Nephron progenitor cell (in vitro differentiated cells): ENCODE results near the gene TIPIN.
"Not testable (repeated sequence)": the region's sequence is repeated elsewhere in the genome, so short reads cannot be mapped to it uniquely, and the experiment has no call there.

Experiments
- DNase-seq: peaks from one replicate; pipeline ENCODE4 v3.0.0; 2021
- H3K27ac Mint-ChIP-seq: 2 replicates; pipeline ENCODE4 v1.8.0; 2021; ENCODE audit warnings: mild to moderate bottlenecking, moderate library complexity, mixed read lengths
- H3K27me3 Mint-ChIP-seq: 2 replicates; pipeline ENCODE4 v1.8.0; 2021; ENCODE audit warnings: mild to moderate bottlenecking, low read depth, mixed read lengths; ENCODE audit not compliant: poor library complexity
- H3K36me3 Mint-ChIP-seq: 2 replicates; pipeline ENCODE4 v1.8.0; 2021; ENCODE audit warnings: low read depth, mixed read lengths
- H3K4me1 Mint-ChIP-seq: 2 replicates; pipeline ENCODE4 v1.8.0; 2021; ENCODE audit warnings: mixed read lengths
- H3K4me3 Mint-ChIP-seq: 2 replicates; pipeline ENCODE4 v1.8.0; 2021; ENCODE audit warnings: mild to moderate bottlenecking, moderate library complexity, mixed read lengths
- H3K9me3 Mint-ChIP-seq: 2 replicates; pipeline ENCODE4 v1.8.0; 2021; ENCODE audit warnings: mild to moderate bottlenecking, moderate library complexity, mixed read lengths
- TF ChIP-seq, protein P1 (sequence below): fragments of 200-600 bp; sonication (generic); IDR thresholded peaks from 2 replicates; pipeline ENCODE4 v1.5.0; 2021; ENCODE audit warnings: antibody characterized with exemption

Gene TIPIN

DNA sequence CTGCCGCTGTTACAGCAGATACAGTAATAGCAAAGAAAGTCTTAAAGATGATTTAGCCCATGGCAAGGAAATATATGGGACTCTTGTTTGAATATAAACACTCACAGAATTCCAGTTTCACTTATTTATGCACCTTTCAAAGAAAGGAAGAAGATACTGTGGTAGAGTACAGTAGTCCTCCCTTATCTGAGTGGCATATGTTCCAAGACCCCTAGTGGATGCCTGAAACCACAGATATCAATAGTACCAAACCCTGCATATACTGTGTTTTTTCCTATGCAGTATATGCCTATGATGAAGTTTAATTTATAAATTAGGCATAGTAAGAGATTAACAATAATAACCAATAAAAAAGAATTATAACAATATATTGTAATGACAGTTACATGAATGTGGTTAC, 38.4 kb upstream of the TIPIN start:
- Mint-ChIP-seq H3K4me3 (no peak overlapping the region), H3K4me1 (peaks cover 18% of the 10 kb centered on the region), H3K27ac (no peak overlapping the region), H3K9me3 (no peaks in the 10 kb centered on the region), H3K36me3 (peaks cover 47% of the 10 kb centered on the region), H3K27me3 (no peaks in the 10 kb centered on the region)
- TF ChIP-seq, protein P1, sequence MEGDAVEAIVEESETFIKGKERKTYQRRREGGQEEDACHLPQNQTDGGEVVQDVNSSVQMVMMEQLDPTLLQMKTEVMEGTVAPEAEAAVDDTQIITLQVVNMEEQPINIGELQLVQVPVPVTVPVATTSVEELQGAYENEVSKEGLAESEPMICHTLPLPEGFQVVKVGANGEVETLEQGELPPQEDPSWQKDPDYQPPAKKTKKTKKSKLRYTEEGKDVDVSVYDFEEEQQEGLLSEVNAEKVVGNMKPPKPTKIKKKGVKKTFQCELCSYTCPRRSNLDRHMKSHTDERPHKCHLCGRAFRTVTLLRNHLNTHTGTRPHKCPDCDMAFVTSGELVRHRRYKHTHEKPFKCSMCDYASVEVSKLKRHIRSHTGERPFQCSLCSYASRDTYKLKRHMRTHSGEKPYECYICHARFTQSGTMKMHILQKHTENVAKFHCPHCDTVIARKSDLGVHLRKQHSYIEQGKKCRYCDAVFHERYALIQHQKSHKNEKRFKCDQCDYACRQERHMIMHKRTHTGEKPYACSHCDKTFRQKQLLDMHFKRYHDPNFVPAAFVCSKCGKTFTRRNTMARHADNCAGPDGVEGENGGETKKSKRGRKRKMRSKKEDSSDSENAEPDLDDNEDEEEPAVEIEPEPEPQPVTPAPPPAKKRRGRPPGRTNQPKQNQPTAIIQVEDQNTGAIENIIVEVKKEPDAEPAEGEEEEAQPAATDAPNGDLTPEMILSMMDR, result no peak
- DNase-seq, result no peak

- Mint-ChIP-seq H3K4me3 (no peak overlapping the region), H3K27me3 (no peaks in the 10 kb centered on the region), H3K27ac (no peak overlapping the region), H3K4me1 (peaks cover 19% of the 10 kb centered on the region), H3K36me3 (peaks cover 49% of the 10 kb centered on the region), H3K9me3 (no peaks in the 10 kb centered on the region)
- TF ChIP-seq, protein P1, result no peak
- DNase-seq, result no peak
Measured at GRCh38 chr15:66394472-66394871, 38.0 kb upstream of the TIPIN start.

GRCh38 chr15:66393037-66393436, 36.6 kb upstream of the TIPIN start:
- Mint-ChIP-seq H3K36me3 (peaks cover 45% of the 10 kb centered on the region), H3K4me1 (peaks cover 32% of the 10 kb centered on the region)
- not testable (repeated sequence) for H3K27me3 Mint-ChIP-seq, H3K9me3 Mint-ChIP-seq, H3K4me3 Mint-ChIP-seq, DNase-seq, H3K27ac Mint-ChIP-seq

DNA sequence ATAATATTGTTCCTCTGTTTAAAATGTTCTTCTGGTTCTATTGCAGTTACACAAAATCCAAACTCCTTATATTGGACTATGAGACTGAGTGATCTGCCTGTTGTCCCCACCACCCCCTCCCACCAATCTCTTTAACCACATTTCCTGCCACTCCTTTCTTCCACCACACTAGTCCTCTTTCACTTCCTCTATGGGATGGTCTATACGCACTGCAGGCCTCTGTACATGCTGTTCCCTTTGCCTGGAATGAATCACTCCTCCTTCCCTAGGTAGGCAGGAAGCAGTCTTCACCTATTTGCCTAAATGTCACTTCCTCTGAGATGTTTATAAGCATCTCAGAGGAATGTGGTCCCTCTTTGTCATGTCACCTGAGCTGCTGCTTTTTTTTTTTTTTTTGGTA, 34.2 kb upstream of the TIPIN start:
- H3K36me3 Mint-ChIP-seq, result peaks cover 25% of the 10 kb centered on the region
- H3K27me3 Mint-ChIP-seq, result no peaks in the 10 kb centered on the region
- no peak for DNase-seq
- no peaks in the 10 kb centered on the region for H3K9me3 Mint-ChIP-seq
- H3K27ac Mint-ChIP-seq, result no peak overlapping the region
- peaks cover 45% of the 10 kb centered on the region for H3K4me1 Mint-ChIP-seq
- H3K4me3 Mint-ChIP-seq, result no peak overlapping the region
- TF ChIP-seq, protein P1, result no peak

DNA sequence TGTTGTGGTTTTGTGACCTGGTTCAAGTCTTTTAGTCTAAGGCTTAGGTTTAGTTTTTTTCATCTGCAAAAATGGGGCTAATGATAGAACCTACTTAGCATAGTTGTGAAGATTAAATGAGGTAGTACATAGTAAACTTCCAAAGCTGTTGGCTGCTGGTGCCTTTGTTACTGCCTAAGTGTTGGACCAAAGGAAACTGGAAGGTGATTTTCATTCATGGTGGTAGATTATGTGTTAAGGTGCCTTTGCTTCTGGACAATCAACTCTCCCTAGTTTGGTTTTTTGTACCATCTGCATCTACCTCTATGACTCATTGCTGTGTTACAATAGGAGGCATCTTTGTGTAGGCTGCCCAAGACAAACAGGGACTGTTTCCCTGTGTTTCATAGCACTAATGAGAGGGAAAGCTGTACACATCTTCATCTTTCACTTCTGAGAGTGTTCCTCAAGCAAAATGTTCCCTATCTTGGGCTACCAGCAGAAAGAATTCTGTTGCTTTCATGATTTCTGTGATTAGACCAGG, 33.4 kb upstream of the TIPIN start:
- H3K4me3 Mint-ChIP-seq, result no peak overlapping the region

GRCh38 chr15:66389098-66389858, 32.8 kb upstream of the TIPIN start:
- H3K9me3 Mint-ChIP-seq, result peaks cover 3% of the 10 kb centered on the region
- TF ChIP-seq, protein P1, result no peak
- peak overlapping the region; percentile 96 for H3K4me3 Mint-ChIP-seq
- no peaks in the 10 kb centered on the region for H3K27me3 Mint-ChIP-seq
- H3K4me1 Mint-ChIP-seq, result peaks cover 45% of the 10 kb centered on the region
- H3K36me3 Mint-ChIP-seq, result peaks cover 24% of the 10 kb centered on the region
- no peak overlapping the region for H3K27ac Mint-ChIP-seq
- no peak for DNase-seq

More for the DNA sequence above, 33.4 kb upstream of the TIPIN start:
- Mint-ChIP-seq H3K27me3 (no peaks in the 10 kb centered on the region), H3K36me3 (peaks cover 21% of the 10 kb centered on the region), H3K4me1 (peaks cover 45% of the 10 kb centered on the region), H3K27ac (no peak overlapping the region), H3K9me3 (peaks cover under 1% of the 10 kb centered on the region)
- TF ChIP-seq, protein P1, result no peak
- DNase-seq, result no peak
